ENCODE results near the gene FITM2. TPM values are rescaled to one million over a fixed set of nuclear protein-coding genes. Genes with fewer than 3 reads are reported as not detected.

FITM2 gene
- total and polyA plus RNA-seq, 2 donors from 2014 or later = 10.0 to 12.5 TPM

DNA sequence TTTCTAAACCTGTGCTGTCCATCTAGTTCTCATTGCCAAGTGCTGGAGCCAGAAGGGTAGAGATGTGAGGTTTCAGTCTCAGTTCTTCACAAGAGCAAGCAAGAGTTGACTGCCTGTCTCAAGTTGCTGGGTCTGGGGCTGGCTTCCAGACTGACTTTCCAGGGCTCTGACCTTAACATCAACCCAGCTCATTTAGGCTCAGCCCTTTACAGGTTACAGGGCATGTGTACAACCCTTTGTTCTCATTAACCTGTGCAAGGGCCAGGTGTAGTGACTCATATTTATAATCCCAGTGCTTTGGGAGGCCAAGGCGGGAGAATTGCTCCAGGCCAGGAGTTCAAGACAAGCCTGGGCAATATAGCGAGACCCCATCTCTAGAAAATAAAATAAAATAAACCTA lies 30.6 kb downstream of the FITM2 start:
- no peak overlapping the region for H3K9ac ChIP-seq (ENCODE audit: low read length in 3 of 3)
- no peaks in the 10 kb centered on the region for H3K9me3 ChIP-seq (ENCODE audit: control insufficient read depth in 2 of 3, insufficient read depth in 1 of 3, low read length in 3 of 3)
- H3K27ac ChIP-seq (ENCODE audit: low read depth in 2 of 2, low read length in 2 of 2) = no peak overlapping the region
- TF ChIP-seq, protein P1, sequence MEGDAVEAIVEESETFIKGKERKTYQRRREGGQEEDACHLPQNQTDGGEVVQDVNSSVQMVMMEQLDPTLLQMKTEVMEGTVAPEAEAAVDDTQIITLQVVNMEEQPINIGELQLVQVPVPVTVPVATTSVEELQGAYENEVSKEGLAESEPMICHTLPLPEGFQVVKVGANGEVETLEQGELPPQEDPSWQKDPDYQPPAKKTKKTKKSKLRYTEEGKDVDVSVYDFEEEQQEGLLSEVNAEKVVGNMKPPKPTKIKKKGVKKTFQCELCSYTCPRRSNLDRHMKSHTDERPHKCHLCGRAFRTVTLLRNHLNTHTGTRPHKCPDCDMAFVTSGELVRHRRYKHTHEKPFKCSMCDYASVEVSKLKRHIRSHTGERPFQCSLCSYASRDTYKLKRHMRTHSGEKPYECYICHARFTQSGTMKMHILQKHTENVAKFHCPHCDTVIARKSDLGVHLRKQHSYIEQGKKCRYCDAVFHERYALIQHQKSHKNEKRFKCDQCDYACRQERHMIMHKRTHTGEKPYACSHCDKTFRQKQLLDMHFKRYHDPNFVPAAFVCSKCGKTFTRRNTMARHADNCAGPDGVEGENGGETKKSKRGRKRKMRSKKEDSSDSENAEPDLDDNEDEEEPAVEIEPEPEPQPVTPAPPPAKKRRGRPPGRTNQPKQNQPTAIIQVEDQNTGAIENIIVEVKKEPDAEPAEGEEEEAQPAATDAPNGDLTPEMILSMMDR (IDR thresholded peaks at IDR 0.05; ENCODE audit: borderline replicate concordance, extremely low read depth, insufficient read depth) = no peak
- no peak overlapping the region for H3K4me3 ChIP-seq (ENCODE audit: low read length in 3 of 3)
- H3K4me1 ChIP-seq (ENCODE audit: control insufficient read depth in 2 of 3, insufficient read depth in 2 of 3, low read depth in 1 of 3, low read length in 3 of 3) = no peaks in the 10 kb centered on the region
- H3K36me3 ChIP-seq (ENCODE audit: control insufficient read depth in 2 of 3, insufficient read depth in 3 of 3, low read length in 3 of 3) = no peaks in the 10 kb centered on the region
- FAIRE-seq = no peak
- H3K27me3 ChIP-seq (ENCODE audit: control insufficient read depth, insufficient read depth, low read length) = no peaks in the 10 kb centered on the region
- intact Hi-C loops (cut with DNase I) = no loop called here
- no peak for DNase-seq

DNA sequence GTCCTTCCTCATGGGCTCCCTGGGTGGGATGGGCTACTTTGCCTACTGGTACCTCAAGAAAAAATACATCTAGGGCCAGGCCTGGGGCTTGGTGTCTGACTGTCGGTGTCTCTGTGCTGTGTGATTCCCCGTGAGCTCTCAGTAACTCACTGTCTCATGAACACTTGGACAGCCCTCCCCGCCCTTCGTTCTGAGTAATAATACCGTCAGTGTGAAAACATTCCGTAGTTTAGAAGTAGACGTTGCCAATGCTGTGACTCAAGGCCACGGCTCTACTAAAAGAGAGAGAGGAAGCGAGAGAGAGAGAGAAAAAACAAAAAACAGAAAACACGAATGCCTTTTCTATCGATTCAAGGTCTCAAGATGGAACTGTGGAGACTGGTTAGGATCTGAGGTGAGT lies 31.8 kb downstream of the FITM2 start:
- Histone ChIP-seq H3K27ac (ENCODE audit: low read depth in 2 of 2, low read length in 2 of 2) (no peak overlapping the region), H3K4me3 (ENCODE audit: low read length in 3 of 3) (no peak overlapping the region), H3K9me3 (ENCODE audit: control insufficient read depth in 2 of 3, insufficient read depth in 1 of 3, low read length in 3 of 3) (no peaks in the 10 kb centered on the region), H3K4me1 (ENCODE audit: control insufficient read depth in 2 of 3, insufficient read depth in 2 of 3, low read depth in 1 of 3, low read length in 3 of 3) (no peaks in the 10 kb centered on the region), H3K36me3 (ENCODE audit: control insufficient read depth in 2 of 3, insufficient read depth in 3 of 3, low read length in 3 of 3) (no peaks in the 10 kb centered on the region), H3K9ac (ENCODE audit: low read length in 3 of 3) (no peak overlapping the region), H3K27me3 (ENCODE audit: control insufficient read depth, insufficient read depth, low read length) (no peaks in the 10 kb centered on the region)
- FAIRE-seq (no peak), DNase-seq (no peak)
- intact Hi-C loops (cut with DNase I) = no loop called here
- TF ChIP-seq, protein P1 (IDR thresholded peaks at IDR 0.05; ENCODE audit: borderline replicate concordance, extremely low read depth, insufficient read depth) = no peak

DNA sequence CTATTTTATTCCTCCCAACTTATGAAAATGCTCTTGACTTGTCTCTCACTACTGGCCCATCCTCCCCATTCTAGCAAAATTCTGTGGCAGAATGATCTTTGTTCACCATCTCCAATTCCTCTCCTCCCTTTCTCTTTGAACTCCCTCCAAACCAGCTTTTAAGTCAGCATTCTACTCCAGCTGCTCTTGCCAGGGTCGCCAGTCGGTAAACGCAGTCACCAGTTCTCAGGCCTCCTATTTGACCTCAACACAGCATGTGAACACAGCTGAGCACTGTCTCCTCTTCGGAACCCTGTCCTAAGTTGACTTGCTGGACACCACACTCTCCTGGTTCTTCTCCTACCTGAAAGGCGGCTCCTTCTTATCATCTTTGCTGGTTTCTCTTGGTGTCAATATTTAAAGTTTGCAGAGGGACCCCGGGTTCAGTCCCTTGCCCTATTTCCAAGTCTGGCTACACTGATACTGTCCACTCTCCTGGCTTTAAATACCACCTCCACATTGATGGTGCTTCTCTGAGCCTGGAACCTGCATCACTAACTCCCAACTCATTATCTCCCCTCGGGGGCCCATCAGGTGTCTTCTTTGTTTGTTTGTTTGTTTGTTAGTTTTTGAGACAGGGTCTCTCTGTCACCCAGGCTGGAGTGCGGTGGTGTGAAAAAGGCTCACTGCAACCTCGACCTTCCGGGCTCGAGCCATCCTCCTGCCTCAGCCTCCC lies 36.5 kb downstream of the FITM2 start:
- no peak for FAIRE-seq
- no peak for DNase-seq
- intact Hi-C loops (cut with DNase I) = no loop called here

More for the DNA sequence above, 36.5 kb downstream of the FITM2 start:
- H3K27me3 ChIP-seq (ENCODE audit: control insufficient read depth, insufficient read depth, low read length) = no peaks in the 10 kb centered on the region
- H3K4me3 ChIP-seq (ENCODE audit: low read length in 3 of 3) = no peak overlapping the region
- TF ChIP-seq, protein P1 (IDR thresholded peaks at IDR 0.05; ENCODE audit: borderline replicate concordance, extremely low read depth, insufficient read depth) = no peak
- H3K9ac ChIP-seq (ENCODE audit: low read length in 3 of 3) = no peak overlapping the region
- no peak overlapping the region for H3K27ac ChIP-seq (ENCODE audit: low read depth in 2 of 2, low read length in 2 of 2)
- H3K4me1 ChIP-seq (ENCODE audit: control insufficient read depth in 2 of 3, insufficient read depth in 2 of 3, low read depth in 1 of 3, low read length in 3 of 3) = no peaks in the 10 kb centered on the region
- H3K36me3 ChIP-seq (ENCODE audit: control insufficient read depth in 2 of 3, insufficient read depth in 3 of 3, low read length in 3 of 3) = no peaks in the 10 kb centered on the region
- no peaks in the 10 kb centered on the region for H3K9me3 ChIP-seq (ENCODE audit: control insufficient read depth in 2 of 3, insufficient read depth in 1 of 3, low read length in 3 of 3)
